Gastroesophageal sphincter (tissue), 4 donors: ENCODE measurements around the gene CUX1. TPM values are rescaled to one million over a fixed set of nuclear protein-coding genes. Genes with fewer than 3 reads are reported as not detected.

Experiments
- ATAC-seq: fragments of 150-250 bp; one replicate; pipeline ENCODE4 v1.9.1; 2016; ENCODE audit warnings: mild to moderate bottlenecking, moderate library complexity
- H3K27ac ChIP-seq, 4 donors: fragments of 200-600 bp; sonication (generic) in 3 of 4; 1 replicate in 3 of 4; 2 replicates in 1 of 4; pipeline ENCODE4 v1.5.1; 2016 to 2019
- H3K27me3 ChIP-seq: fragments of 200-600 bp; sonication (generic); one replicate; pipeline ENCODE4 v1.5.1; 2019
- H3K36me3 ChIP-seq, 2 donors: fragments of 200-600 bp; sonication (generic); one replicate each; pipeline ENCODE4 v1.5.1; 2019; ENCODE audit warnings: control low read depth in 1 of 2
- H3K4me1 ChIP-seq, 3 donors: fragments of 200-600 bp; sonication (generic); 1 replicate in 2 of 3; 2 replicates in 1 of 3; pipeline ENCODE4 v1.5.1; 2016 to 2019; ENCODE audit warnings: control low read depth in 2 of 3
- H3K4me3 ChIP-seq, 2 donors: fragments of 200-600 bp; sonication (generic); one replicate each; pipeline ENCODE4 v1.5.1; 2019; ENCODE audit warnings: mild to moderate bottlenecking in 1 of 2, moderate library complexity in 1 of 2
- H3K9me3 ChIP-seq, 3 donors: fragments of 200-600 bp; sonication (generic); one replicate each; pipeline ENCODE4 v1.5.1; 2017 to 2019; ENCODE audit warnings: control low read depth in 2 of 3
- CTCF ChIP-seq, 4 experiments: fragments of 200-600 bp in 2 of 4; fragments of 450-650 bp in 2 of 4; sonication (generic) in 1 of 4; IDR thresholded peaks; one replicate each; pipeline ENCODE4 v1.5.1; 2017 to 2019; ENCODE audit warnings: antibody characterized with exemption in 4 of 4, mild to moderate bottlenecking in 2 of 4, moderate library complexity in 2 of 4
- EP300 ChIP-seq: sonication (generic); formaldehyde crosslinking; IDR thresholded peaks from one replicate; pipeline ENCODE4 v1.6.1; 2017; ENCODE audit warnings: antibody characterized with exemption, mild to moderate bottlenecking
- POLR2A ChIP-seq, 2 donors: fragments of 450-650 bp; IDR thresholded peaks; one replicate each; pipeline ENCODE4 v1.6.1; 2017; ENCODE audit warnings: antibody characterized with exemption in 2 of 2, mild to moderate bottlenecking in 2 of 2, moderate library complexity in 1 of 2
- POLR2AphosphoS5 ChIP-seq: sonication (generic); formaldehyde crosslinking; IDR thresholded peaks from one replicate; pipeline ENCODE4 v1.6.1; 2017; ENCODE audit warnings: antibody characterized with exemption
- WGBS, 2 donors: methylation state at CpG; one replicate each; pipeline ENCODE4 v1.1.5; 2018; ENCODE audit warnings: low coverage in 1 of 2; 5-methylcytosine and 5-hydroxymethylcytosine counted together
- total RNA-seq, 4 donors: library from RNA; depleted of rRNA; stranded (reverse); fragments of >200 nt; gene quantifications; one replicate each; pipeline ENCODE4 v1.1.0, GENCODE V29; 2016

CUX1 gene
- total RNA-seq, 4 donors from 2014 or later: 84.4 to 134 (median 110) TPM

DNA sequence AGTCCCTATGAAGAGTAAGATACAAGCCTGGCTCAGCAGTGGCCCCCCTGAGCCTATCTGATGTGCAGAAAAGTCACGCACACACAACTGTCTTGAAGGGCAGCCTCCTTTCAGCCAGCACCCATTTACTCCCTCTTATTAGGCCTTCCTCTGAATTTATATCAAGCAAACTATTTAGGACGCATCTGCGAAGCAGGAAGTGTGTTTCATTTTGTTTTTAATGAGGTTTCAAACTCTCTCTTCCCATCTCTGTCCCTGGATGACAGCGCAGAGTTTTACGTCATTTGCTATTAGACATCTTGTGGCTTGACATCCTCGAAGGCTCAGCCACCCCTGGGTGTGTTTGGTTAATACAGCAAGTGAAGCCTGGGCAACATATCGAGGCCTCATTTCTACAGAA, 79.5 kb downstream of the CUX1 start:
- H3K27ac ChIP-seq: peak overlapping the region in 3 of 4 donors; percentile 3 to 72 (median 68)
- peaks cover 0 to 89% (median 18%) of the 10 kb centered on the region in 3 donors for H3K4me1 ChIP-seq
- WGBS, 2 donors: 71 to 72% methylated on average over 6 to 7 of the region's 7 CpGs
- H3K4me3 ChIP-seq: no peak overlapping the region
- H3K36me3 ChIP-seq: no peaks in the 10 kb centered on the region
- no peaks in the 10 kb centered on the region for H3K9me3 ChIP-seq
- no peaks in the 10 kb centered on the region for H3K27me3 ChIP-seq
- TF ChIP-seq POLR2AphosphoS5: no peak
- TF ChIP-seq POLR2A (IDR thresholded peaks at IDR 0.05): no peak
- no peak for TF ChIP-seq EP300
- no peak for TF ChIP-seq CTCF (IDR thresholded peaks at IDR 0.05)
- no peak for ATAC-seq

DNA sequence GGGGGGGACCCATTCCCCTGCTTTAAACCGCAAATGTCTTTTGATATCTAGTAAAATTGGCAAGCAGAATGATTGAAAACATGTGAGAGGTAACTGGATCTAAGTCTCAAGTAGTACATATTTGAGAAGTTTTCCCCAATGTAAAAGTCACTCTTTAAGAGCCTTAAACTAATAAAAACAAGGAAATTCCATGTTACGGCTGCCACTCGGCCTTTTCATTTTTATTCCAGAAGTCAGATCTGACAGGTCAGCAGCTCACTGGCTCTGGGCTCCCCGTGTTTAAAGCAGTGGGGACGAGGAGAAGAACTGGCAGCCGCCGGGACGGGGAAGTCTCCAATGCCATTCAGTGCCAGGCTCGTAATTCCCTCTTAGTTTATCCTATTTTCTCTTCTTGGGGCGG, 80.7 kb downstream of the CUX1 start:
- no peak for TF ChIP-seq CTCF (IDR thresholded peaks at IDR 0.05)
- no peak for TF ChIP-seq POLR2A (IDR thresholded peaks at IDR 0.05)
- no peak for TF ChIP-seq POLR2AphosphoS5
- TF ChIP-seq EP300: no peak
- Histone ChIP-seq H3K36me3 (no peaks in the 10 kb centered on the region), H3K27ac (peak overlapping the region in 2 of 4 donors; percentile 68 to 72), H3K4me3 (no peak overlapping the region), H3K9me3 (no peaks in the 10 kb centered on the region), H3K27me3 (no peaks in the 10 kb centered on the region), H3K4me1 (peaks cover 0 to 83% (median 18%) of the 10 kb centered on the region in 3 donors)
- no peak for ATAC-seq
- 79% methylated on average over 8 to 10 of the region's 10 CpGs for WGBS, 2 donors

GRCh38 chr7:101899616-101900015, 82.2 kb downstream of the CUX1 start:
- ATAC-seq: no peak
- Histone ChIP-seq H3K27me3 (no peaks in the 10 kb centered on the region), H3K4me1 (peaks cover 0 to 73% (median 18%) of the 10 kb centered on the region in 3 donors), H3K36me3 (no peaks in the 10 kb centered on the region), H3K4me3 (peak overlapping the region in 1 of 2 donors; percentile 42), H3K9me3 (no peaks in the 10 kb centered on the region), H3K27ac (peak overlapping the region in 3 of 4 donors; percentile 49 to 80 (median 67))
- 56 to 67% methylated on average over 5 to 7 of the region's 7 CpGs for WGBS, 2 donors
- TF ChIP-seq POLR2AphosphoS5: no peak

DNA sequence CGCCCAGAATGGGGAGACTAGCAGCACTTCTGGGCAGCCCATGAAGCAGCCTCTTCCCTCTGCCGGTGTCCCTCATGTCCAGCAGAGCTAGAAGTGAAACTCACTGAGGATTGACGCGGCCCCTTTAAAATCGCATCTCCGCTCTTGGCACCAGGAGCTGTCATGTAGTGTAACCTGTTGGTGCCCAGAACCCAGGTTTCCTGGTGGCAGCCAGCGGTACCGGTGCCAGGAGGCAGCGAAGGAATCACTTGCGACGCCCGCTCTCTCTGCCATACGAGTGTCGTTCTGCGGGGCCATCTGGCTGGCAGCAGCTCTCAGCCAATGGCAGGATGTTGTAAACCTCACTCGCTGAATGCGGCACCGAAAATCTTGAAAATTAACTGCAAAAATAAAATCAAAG, 82.7 kb downstream of the CUX1 start:
- Histone ChIP-seq H3K27ac (peak overlapping the region in 3 of 4 donors; percentile 49 to 80 (median 67)), H3K4me3 (peak overlapping the region in 1 of 2 donors; percentile 42), H3K9me3 (no peaks in the 10 kb centered on the region), H3K36me3 (no peaks in the 10 kb centered on the region), H3K27me3 (no peaks in the 10 kb centered on the region), H3K4me1 (peaks cover 0 to 71% (median 18%) of the 10 kb centered on the region in 3 donors)
- TF ChIP-seq CTCF (IDR thresholded peaks at IDR 0.05) (peak in 1 of 4 experiments; percentile 31), POLR2AphosphoS5 (peak; percentile 58), POLR2A (IDR thresholded peaks at IDR 0.05) (no peak)
- peak; percentile 32 for ATAC-seq
- WGBS, 2 donors: 71 to 88% methylated on average over 10 to 16 of the region's 18 CpGs

DNA sequence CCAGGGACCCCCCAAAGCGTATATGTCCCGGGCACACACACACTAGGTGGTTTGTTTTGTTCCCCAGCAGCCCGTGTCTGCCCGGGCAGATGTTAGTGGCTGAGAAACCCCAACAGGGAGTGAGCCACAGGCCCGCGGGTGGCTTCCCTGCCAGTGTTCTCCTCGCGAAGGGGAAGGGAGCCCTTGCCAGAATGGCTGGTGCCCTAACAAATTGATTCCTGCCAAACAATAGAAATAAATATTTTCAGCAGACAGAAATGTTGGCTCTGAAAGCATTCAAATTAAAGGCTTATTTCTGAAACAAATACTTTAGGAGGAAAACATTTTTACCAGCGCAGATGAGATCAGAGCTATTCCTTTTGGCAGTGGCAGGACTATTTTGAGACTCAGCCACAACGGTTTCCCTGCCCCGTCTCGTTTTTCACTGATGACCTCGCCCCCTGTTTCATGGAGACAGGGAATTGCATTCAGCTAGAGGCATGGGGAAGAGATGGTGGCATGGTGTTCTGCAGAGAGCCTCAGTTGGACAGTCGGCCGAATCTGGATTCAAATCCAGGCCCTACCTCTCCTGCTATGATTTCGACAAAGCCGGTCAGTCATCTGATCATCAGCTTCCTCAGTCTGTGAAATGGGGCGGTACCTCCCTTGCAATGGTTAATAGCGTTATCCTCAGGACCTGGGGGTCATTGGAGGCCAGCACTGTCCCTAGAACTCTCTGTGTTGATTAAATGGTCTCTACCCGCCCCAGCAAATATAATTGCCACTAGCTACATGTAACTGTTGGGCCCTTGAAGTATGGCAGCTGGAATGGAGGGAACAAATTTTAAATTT, 84.5 kb downstream of the CUX1 start:
- Histone ChIP-seq H3K4me3 (no peak overlapping the region), H3K4me1 (peaks cover 0 to 54% (median 11%) of the 10 kb centered on the region in 3 donors), H3K36me3 (no peaks in the 10 kb centered on the region), H3K27me3 (no peaks in the 10 kb centered on the region), H3K27ac (peak overlapping the region in 3 of 4 donors; percentile 59 to 80 (median 67)), H3K9me3 (no peaks in the 10 kb centered on the region)
- no peak for TF ChIP-seq EP300
- TF ChIP-seq POLR2AphosphoS5: peak; percentile 33
- no peak for TF ChIP-seq POLR2A (IDR thresholded peaks at IDR 0.05)
- no peak for TF ChIP-seq CTCF (IDR thresholded peaks at IDR 0.05)
- WGBS, 2 donors: 20 to 36% methylated on average over 9 to 13 of the region's 20 CpGs
- no peak for ATAC-seq
